RWPE2 (cell line): ENCODE data around the gene SCGB3A1.

Experiments used
- ATAC-seq: fragments of 200-7000 bp; cut with Tn5 transposase; 3 replicates; pipeline ENCODE4 v1.9.1; 2021; ENCODE audit warnings: low read depth
- DNase-seq: peaks from one replicate; pipeline ENCODE4 v3.0.0-alpha.2; 2020; ENCODE audit warnings: low spot score
- H3K27ac ChIP-seq: fragments of 450-650 bp; 2 replicates; pipeline ENCODE4 v1.5.1; 2017; ENCODE audit warnings: mild to moderate bottlenecking; ENCODE audit not compliant: poor library complexity, severe bottlenecking
- H3K27me3 ChIP-seq: fragments of 250-450 bp; sonication (Bioruptor Pico); 2 replicates; pipeline ENCODE4 v1.5.1; 2021; ENCODE audit warnings: mild to moderate bottlenecking, moderate library complexity; ENCODE audit not compliant: insufficient read depth, poor library complexity, severe bottlenecking
- H3K36me3 ChIP-seq: fragments of 250-450 bp; sonication (Bioruptor Pico); 2 replicates; pipeline ENCODE4 v1.5.1; 2020; ENCODE audit warnings: low read depth, mild to moderate bottlenecking, moderate library complexity
- H3K4me1 ChIP-seq: fragments of 250-450 bp; sonication (Bioruptor Pico); 2 replicates; pipeline ENCODE4 v1.5.1; 2021; ENCODE audit warnings: mild to moderate bottlenecking, moderate library complexity; ENCODE audit not compliant: insufficient read depth, poor library complexity, severe bottlenecking
- H3K4me3 ChIP-seq: fragments of 250-450 bp; sonication (Bioruptor Pico); 2 replicates; pipeline ENCODE4 v1.5.1; 2021; ENCODE audit warnings: mild to moderate bottlenecking, moderate library complexity; ENCODE audit not compliant: severe bottlenecking
- H3K9me3 ChIP-seq: fragments of 250-450 bp; sonication (Bioruptor Pico); 2 replicates; pipeline ENCODE4 v1.5.1; 2021; ENCODE audit warnings: mild to moderate bottlenecking, moderate library complexity; ENCODE audit not compliant: severe bottlenecking
- TF ChIP-seq, protein P1 (sequence below): fragments of 450-650 bp; IDR thresholded peaks from one replicate; pipeline ENCODE4 v1.5.1; 2017; ENCODE audit warnings: mild to moderate bottlenecking, moderate library complexity; ENCODE audit not compliant: poor library complexity, severe bottlenecking

Gene SCGB3A1

DNA sequence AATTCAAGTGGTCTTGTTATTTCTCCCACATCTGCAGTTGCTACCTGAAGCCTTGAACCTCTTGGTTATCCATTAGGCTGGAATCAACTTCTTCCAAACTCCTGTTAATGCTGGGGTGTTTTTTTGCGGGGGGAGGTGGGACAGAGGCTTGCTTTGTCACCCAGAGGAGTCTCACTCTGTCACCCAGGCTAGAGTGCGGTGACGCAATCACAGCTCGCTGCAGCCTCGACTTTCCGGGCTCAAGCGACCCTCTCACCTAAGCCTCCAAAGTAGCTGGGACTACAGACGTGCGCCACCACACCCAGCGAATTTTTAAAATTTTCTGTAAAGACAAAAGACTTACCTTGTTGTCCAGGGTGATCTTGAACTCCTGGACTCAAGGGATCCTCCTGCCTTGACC, 4.4 kb downstream of the SCGB3A1 start:
- H3K27me3 ChIP-seq, result peaks cover 36% of the 10 kb centered on the region
- no peaks in the 10 kb centered on the region for H3K9me3 ChIP-seq

DNA sequence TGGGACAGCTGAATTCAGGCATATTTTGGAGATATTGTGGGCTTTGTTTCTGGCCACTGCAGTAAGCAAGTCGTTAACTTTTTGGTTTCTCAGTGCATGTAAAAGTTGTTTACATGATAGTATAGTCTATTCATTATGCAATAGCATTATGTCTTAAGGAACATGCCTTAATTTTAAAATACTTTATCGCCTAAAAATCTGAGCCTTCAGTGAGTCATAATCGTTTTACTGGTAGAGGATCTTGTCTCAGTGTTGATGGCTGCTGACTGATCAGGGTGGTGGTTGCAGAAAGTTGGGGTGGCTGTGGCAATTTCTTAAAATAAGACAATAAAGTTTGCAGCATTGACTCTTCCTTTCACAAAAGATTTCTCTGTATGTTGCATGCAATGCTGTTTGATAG, 5.1 kb downstream of the SCGB3A1 start:
- H3K36me3 ChIP-seq, result no peaks in the 10 kb centered on the region
- no peaks in the 10 kb centered on the region for H3K4me1 ChIP-seq
- no peaks in the 10 kb centered on the region for H3K9me3 ChIP-seq
- ATAC-seq (no peak), DNase-seq (no peak)
- no peak overlapping the region for H3K27ac ChIP-seq
- H3K4me3 ChIP-seq, result no peak overlapping the region
- TF ChIP-seq, protein P1, sequence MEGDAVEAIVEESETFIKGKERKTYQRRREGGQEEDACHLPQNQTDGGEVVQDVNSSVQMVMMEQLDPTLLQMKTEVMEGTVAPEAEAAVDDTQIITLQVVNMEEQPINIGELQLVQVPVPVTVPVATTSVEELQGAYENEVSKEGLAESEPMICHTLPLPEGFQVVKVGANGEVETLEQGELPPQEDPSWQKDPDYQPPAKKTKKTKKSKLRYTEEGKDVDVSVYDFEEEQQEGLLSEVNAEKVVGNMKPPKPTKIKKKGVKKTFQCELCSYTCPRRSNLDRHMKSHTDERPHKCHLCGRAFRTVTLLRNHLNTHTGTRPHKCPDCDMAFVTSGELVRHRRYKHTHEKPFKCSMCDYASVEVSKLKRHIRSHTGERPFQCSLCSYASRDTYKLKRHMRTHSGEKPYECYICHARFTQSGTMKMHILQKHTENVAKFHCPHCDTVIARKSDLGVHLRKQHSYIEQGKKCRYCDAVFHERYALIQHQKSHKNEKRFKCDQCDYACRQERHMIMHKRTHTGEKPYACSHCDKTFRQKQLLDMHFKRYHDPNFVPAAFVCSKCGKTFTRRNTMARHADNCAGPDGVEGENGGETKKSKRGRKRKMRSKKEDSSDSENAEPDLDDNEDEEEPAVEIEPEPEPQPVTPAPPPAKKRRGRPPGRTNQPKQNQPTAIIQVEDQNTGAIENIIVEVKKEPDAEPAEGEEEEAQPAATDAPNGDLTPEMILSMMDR, result no peak
- peaks cover 29% of the 10 kb centered on the region for H3K27me3 ChIP-seq

More for the DNA sequence above, 4.4 kb downstream of the SCGB3A1 start:
- no peaks in the 10 kb centered on the region for H3K36me3 ChIP-seq
- no peak for ATAC-seq
- no peak overlapping the region for H3K27ac ChIP-seq
- DNase-seq, result no peak
- H3K4me3 ChIP-seq, result no peak overlapping the region
- no peaks in the 10 kb centered on the region for H3K4me1 ChIP-seq
- TF ChIP-seq, protein P1, result no peak

DNA sequence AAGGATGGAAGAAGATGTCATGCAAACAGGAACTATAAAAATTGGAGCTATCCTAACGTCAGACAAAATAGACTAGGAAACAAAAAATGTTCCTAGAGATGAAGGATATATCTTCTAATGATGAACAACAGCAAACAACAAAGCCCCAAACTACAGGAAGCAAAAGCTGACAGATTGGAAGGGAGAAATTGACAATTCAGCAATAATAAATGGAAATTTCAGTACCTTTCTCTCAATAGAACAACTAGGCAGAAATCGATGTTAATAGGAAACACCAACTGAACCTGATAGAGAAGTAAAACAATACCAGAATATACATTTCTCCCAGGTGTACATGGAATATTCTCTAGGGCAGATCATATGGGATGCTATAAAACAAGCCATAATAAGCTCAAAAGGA, 7.6 kb downstream of the SCGB3A1 start:
- no peaks in the 10 kb centered on the region for H3K4me1 ChIP-seq
- H3K27me3 ChIP-seq, result peaks cover 6% of the 10 kb centered on the region
- DNase-seq (no peak), ATAC-seq (no peak)
- no peak overlapping the region for H3K27ac ChIP-seq
- no peaks in the 10 kb centered on the region for H3K9me3 ChIP-seq
- TF ChIP-seq, protein P1, result no peak
- no peak overlapping the region for H3K4me3 ChIP-seq
- no peaks in the 10 kb centered on the region for H3K36me3 ChIP-seq

DNA sequence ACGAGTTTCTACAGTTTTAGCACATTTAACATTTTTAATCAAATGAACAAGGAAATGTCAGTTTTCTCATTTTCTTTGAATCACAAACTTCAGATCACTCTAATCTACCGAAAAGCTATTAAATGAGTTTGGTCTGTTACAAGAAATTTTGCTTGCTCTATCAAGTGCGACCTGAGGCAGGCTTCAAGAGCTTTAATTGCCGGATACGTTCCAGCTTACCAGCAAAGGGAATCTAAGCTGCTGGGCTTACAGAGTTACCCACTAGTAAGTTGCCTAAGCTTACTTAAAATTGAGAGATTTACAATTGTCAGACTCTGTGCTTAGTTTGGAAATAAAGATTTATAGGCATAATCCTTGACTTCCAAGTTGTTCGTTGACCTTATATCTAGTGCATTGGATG, 10.6 kb downstream of the SCGB3A1 start:
- Histone ChIP-seq H3K4me1 (no peaks in the 10 kb centered on the region), H3K27me3 (no peaks in the 10 kb centered on the region), H3K4me3 (no peak overlapping the region), H3K27ac (no peak overlapping the region), H3K9me3 (no peaks in the 10 kb centered on the region), H3K36me3 (peaks cover 23% of the 10 kb centered on the region)
- ATAC-seq (no peak; the same call in 2 of the 3 replicates), DNase-seq (no peak)
- TF ChIP-seq, protein P1, result no peak

DNA sequence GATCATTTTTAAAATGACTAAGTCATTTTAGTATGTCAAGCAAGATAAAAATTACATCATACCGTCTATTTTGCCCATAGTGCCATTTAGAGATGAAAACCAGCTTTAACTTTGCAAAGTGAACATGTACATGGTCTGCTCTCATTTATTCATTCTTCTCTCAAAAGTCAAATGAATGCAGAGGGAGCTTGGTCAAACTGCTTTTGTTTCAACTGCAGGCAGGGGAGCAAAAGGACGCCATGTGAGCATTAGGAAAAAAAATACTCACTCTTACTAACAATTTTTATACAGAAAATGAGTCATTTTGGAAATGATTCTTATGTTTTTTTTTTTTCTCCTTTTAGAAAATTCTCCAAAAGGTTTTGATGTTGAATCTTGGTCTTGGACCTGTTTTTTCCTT, 15.7 kb downstream of the SCGB3A1 start:
- no peak for DNase-seq
- H3K27me3 ChIP-seq, result no peaks in the 10 kb centered on the region
- peaks cover 71% of the 10 kb centered on the region for H3K36me3 ChIP-seq
- H3K27ac ChIP-seq, result no peak overlapping the region
- no peak overlapping the region for H3K4me3 ChIP-seq
- no peak for ATAC-seq
- TF ChIP-seq, protein P1, result no peak
- H3K4me1 ChIP-seq, result no peaks in the 10 kb centered on the region
- H3K9me3 ChIP-seq, result no peaks in the 10 kb centered on the region
